ENCODE measurements around the gene ESYT2. TPM values are rescaled to one million over a fixed set of nuclear protein-coding genes. Genes with fewer than 3 reads are reported as not detected.

ESYT2 gene
- total and polyA plus RNA-seq, 2 donors (not counting 1 experiment from before 2014, with no cell fraction given), result 66.0 to 93.0 TPM

DNA sequence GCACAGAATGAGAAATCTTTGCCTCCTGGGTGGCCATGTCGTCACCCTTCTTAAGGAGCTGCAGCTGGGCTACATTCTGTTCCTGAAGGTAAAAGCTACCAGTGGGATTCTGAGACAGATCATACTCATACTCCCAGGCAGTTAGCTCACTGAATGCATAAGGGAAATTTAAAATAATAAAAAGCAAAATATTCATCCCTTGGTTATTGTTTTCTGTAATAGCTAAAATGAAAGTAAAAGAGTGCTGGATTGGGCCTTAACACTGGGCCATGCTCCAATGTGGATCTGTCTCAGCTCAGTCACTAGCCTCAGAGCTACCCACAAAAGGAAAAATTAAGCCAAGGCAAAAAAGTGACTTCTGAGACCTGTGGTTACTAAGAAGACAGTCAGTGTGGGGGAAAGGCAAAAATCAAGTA lies 18.1 kb upstream of the ESYT2 start:
- Histone ChIP-seq H3K4me1 (ENCODE audit: control insufficient read depth, extremely low read depth, insufficient read depth, low read length) (no peaks in the 10 kb centered on the region), H3K9me3 (ENCODE audit: control insufficient read depth, insufficient read depth, low read depth, low read length) (no peaks in the 10 kb centered on the region), H3K9ac (ENCODE audit: insufficient read depth, low read length) (no peak overlapping the region), H4K20me1 (ENCODE audit: control insufficient read depth, extremely low read depth, insufficient read depth, low read length) (no peaks in the 10 kb centered on the region), H3K4me2 (ENCODE audit: extremely low read depth, insufficient read depth, low read length) (peak overlapping the region; percentile 27), H3K79me2 (ENCODE audit: control insufficient read depth, insufficient read depth, low read length) (no peaks in the 10 kb centered on the region), H3K27ac (ENCODE audit: insufficient read depth, low read length) (no peak overlapping the region), H3K4me3 (replicated peaks in 1 of 4; ENCODE audit: control extremely low read depth in 1 of 4, insufficient read depth in 1 of 4, low read depth in 3 of 4, low read length in 4 of 4) (peak overlapping the region in 1 of 4 experiments; percentile 25), H3K36me3 (ENCODE audit: control insufficient read depth, insufficient read depth, low read length) (no peaks in the 10 kb centered on the region), H2AFZ (ENCODE audit: low read length) (peak overlapping the region; percentile 54), H3K27me3 (ENCODE audit: control insufficient read depth, insufficient read depth, low read length) (no peaks in the 10 kb centered on the region)
- no peak for DNase-seq (ENCODE audit: low read depth in 2 of 2)
- TF ChIP-seq EZH2 (IDR thresholded peaks at IDR 0.05; ENCODE audit: low read length, missing control alignments), result no peak
- TF ChIP-seq, protein P1, sequence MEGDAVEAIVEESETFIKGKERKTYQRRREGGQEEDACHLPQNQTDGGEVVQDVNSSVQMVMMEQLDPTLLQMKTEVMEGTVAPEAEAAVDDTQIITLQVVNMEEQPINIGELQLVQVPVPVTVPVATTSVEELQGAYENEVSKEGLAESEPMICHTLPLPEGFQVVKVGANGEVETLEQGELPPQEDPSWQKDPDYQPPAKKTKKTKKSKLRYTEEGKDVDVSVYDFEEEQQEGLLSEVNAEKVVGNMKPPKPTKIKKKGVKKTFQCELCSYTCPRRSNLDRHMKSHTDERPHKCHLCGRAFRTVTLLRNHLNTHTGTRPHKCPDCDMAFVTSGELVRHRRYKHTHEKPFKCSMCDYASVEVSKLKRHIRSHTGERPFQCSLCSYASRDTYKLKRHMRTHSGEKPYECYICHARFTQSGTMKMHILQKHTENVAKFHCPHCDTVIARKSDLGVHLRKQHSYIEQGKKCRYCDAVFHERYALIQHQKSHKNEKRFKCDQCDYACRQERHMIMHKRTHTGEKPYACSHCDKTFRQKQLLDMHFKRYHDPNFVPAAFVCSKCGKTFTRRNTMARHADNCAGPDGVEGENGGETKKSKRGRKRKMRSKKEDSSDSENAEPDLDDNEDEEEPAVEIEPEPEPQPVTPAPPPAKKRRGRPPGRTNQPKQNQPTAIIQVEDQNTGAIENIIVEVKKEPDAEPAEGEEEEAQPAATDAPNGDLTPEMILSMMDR (conservative IDR thresholded peaks at IDR 0.05 in 1 of 2, IDR thresholded peaks at IDR 0.05 in 1 of 2; ENCODE audit: low read depth in 1 of 2, low read length in 2 of 2), result no peak

DNA sequence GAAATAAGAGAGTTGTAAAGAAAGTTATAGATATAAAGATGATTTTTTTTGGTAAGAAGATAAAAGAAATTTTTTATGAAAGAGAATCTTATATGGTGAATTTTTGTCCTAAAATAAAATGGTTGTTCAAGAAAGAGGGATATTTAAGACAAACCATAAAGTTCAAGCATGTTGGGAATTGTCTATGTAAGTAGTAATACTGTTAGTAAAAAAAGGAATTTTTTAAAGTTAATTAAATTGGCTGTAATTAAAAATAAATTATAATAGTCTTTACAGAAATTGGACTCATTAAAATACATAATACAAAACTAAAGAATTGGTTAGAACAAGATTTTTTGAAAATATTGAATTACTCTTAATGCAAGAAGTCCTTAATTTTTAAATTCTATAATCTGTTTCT lies 17.0 kb upstream of the ESYT2 start:
- Histone ChIP-seq H2AFZ (ENCODE audit: low read length) (no peak overlapping the region), H3K4me3 (replicated peaks in 1 of 4; ENCODE audit: control extremely low read depth in 1 of 4, insufficient read depth in 1 of 4, low read depth in 3 of 4, low read length in 4 of 4) (no peak overlapping the region)

DNA sequence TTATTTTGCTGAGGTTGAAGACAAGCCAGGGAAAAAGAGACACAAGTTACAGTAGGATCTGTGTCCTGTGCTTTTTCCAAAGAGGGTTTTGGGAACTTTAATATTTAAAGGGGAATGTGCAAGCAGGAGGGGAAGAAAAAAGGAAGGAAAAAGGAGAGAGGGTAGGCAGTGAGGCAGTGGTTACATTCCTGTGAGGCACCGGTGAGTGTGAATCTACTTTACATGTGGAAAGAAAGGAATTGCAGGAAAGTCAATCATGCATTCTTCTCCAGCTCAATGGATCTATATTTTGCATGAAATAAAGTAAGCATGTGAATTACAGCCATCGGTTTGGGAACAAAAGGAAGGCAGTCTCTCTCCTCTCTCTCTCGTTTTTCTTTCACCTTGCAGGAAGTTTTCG lies 14.5 kb upstream of the ESYT2 start:
- Histone ChIP-seq H3K4me2 (ENCODE audit: extremely low read depth, insufficient read depth, low read length) (no peak overlapping the region), H3K27me3 (ENCODE audit: control insufficient read depth, insufficient read depth, low read length) (no peaks in the 10 kb centered on the region), H3K79me2 (ENCODE audit: control insufficient read depth, insufficient read depth, low read length) (no peaks in the 10 kb centered on the region), H3K27ac (ENCODE audit: insufficient read depth, low read length) (no peak overlapping the region), H2AFZ (ENCODE audit: low read length) (no peak overlapping the region), H4K20me1 (ENCODE audit: control insufficient read depth, extremely low read depth, insufficient read depth, low read length) (no peaks in the 10 kb centered on the region), H3K9me3 (ENCODE audit: control insufficient read depth, insufficient read depth, low read depth, low read length) (no peaks in the 10 kb centered on the region), H3K9ac (ENCODE audit: insufficient read depth, low read length) (no peak overlapping the region), H3K4me1 (ENCODE audit: control insufficient read depth, extremely low read depth, insufficient read depth, low read length) (no peaks in the 10 kb centered on the region), H3K36me3 (ENCODE audit: control insufficient read depth, insufficient read depth, low read length) (no peaks in the 10 kb centered on the region), H3K4me3 (replicated peaks in 1 of 4; ENCODE audit: control extremely low read depth in 1 of 4, insufficient read depth in 1 of 4, low read depth in 3 of 4, low read length in 4 of 4) (no peak overlapping the region)
- TF ChIP-seq, protein P1 (conservative IDR thresholded peaks at IDR 0.05 in 1 of 2, IDR thresholded peaks at IDR 0.05 in 1 of 2; ENCODE audit: low read depth in 1 of 2, low read length in 2 of 2), result no peak
- no peak for TF ChIP-seq EZH2 (IDR thresholded peaks at IDR 0.05; ENCODE audit: low read length, missing control alignments)
- no peak for DNase-seq (ENCODE audit: low read depth in 2 of 2)

More for the DNA sequence above, 17.0 kb upstream of the ESYT2 start:
- no peaks in the 10 kb centered on the region for H3K79me2 ChIP-seq (ENCODE audit: control insufficient read depth, insufficient read depth, low read length)
- TF ChIP-seq EZH2 (IDR thresholded peaks at IDR 0.05; ENCODE audit: low read length, missing control alignments), result no peak
- TF ChIP-seq, protein P1 (conservative IDR thresholded peaks at IDR 0.05 in 1 of 2, IDR thresholded peaks at IDR 0.05 in 1 of 2; ENCODE audit: low read depth in 1 of 2, low read length in 2 of 2), result no peak
- H3K4me1 ChIP-seq (ENCODE audit: control insufficient read depth, extremely low read depth, insufficient read depth, low read length), result no peaks in the 10 kb centered on the region
- no peaks in the 10 kb centered on the region for H3K36me3 ChIP-seq (ENCODE audit: control insufficient read depth, insufficient read depth, low read length)
- H3K27me3 ChIP-seq (ENCODE audit: control insufficient read depth, insufficient read depth, low read length), result no peaks in the 10 kb centered on the region
- no peaks in the 10 kb centered on the region for H3K9me3 ChIP-seq (ENCODE audit: control insufficient read depth, insufficient read depth, low read depth, low read length)
- H3K4me2 ChIP-seq (ENCODE audit: extremely low read depth, insufficient read depth, low read length), result no peak overlapping the region
- no peak overlapping the region for H3K9ac ChIP-seq (ENCODE audit: insufficient read depth, low read length)
- no peak overlapping the region for H3K27ac ChIP-seq (ENCODE audit: insufficient read depth, low read length)
- no peaks in the 10 kb centered on the region for H4K20me1 ChIP-seq (ENCODE audit: control insufficient read depth, extremely low read depth, insufficient read depth, low read length)
- no peak for DNase-seq (ENCODE audit: low read depth in 2 of 2)

Measured in fibroblast of lung (primary cell).